Mononuclear cell (primary cell): ENCODE measurements around the gene POU2F1. TPM values are rescaled to one million over a fixed set of nuclear protein-coding genes. Genes with fewer than 3 reads are reported as not detected.
"Not testable (repeated sequence)": the region's sequence is repeated elsewhere in the genome, so short reads cannot be mapped to it uniquely, and the experiment has no call there.

ENCODE experiments used
- H3K27me3 ChIP-seq: 2 replicates; pipeline ENCODE4 v1.6.0; 2011; ENCODE audit warnings: low read length, control low read depth; ENCODE audit not compliant: insufficient read depth
- H3K4me1 ChIP-seq: 2 replicates; pipeline ENCODE4 v1.5.1; 2011; ENCODE audit warnings: mild to moderate bottlenecking, low read length, control low read depth; ENCODE audit not compliant: insufficient read depth
- H3K4me3 ChIP-seq: 2 replicates; pipeline ENCODE4 v1.5.1; 2011; ENCODE audit warnings: mild to moderate bottlenecking, low read length, moderate library complexity
- H3K9me3 ChIP-seq: 2 replicates; pipeline ENCODE4 v1.5.1; 2011; ENCODE audit warnings: low read depth, mild to moderate bottlenecking, control low read depth, low read length
- total RNA-seq: library from RNA; depleted of rRNA; stranded (reverse); fragments of >200 nt; gene quantifications from one replicate; pipeline ENCODE4 v1.2.3, GENCODE V29; 2012

POU2F1 gene
- total RNA-seq, 1 donor = 47.5 TPM

DNA sequence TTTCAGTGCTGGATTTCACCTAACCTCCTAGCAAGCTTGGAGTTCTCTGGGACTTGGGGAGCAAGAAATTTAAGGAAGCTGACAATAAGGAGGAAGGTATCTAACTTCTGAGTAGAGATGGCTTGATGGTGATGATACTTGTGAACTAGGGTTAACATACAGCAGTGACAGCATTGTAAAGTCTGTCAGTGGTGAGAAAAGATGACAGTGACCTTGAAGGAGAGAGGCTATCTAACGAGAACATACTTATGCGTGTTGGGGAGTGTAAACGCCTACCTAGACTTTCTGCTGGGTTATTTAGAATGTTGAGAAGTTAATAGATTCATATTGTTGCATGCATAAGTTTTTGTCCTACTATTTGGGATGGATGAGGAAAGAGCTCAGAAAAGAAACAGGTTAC lies 16.3 kb downstream of the POU2F1 start:
- Histone ChIP-seq H3K4me1 (peaks cover 13% of the 10 kb centered on the region), H3K9me3 (no peaks in the 10 kb centered on the region), H3K27me3 (no peaks in the 10 kb centered on the region), H3K4me3 (no peak overlapping the region)

DNA sequence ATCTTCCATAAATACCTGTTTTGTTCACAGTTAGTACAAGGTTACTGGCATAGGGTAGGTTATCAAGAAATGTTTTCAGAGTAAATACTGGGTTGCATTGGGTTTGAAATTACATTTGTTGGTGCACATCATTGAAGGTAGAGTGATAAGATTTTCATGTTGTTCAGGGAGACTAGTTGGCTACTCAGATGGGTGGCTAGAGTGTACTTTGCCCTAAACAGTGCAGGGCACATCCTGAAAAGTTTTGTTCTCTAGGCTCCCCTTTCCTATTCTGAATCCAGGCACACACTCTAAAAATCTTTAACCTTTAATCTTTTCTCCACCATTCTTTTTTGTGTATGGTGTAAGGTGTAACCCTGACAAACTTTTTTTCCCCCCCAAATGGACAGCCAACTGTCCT lies 18.0 kb downstream of the POU2F1 start:
- H3K27me3 ChIP-seq = no peaks in the 10 kb centered on the region
- no peaks in the 10 kb centered on the region for H3K9me3 ChIP-seq
- H3K4me3 ChIP-seq = no peak overlapping the region
- H3K4me1 ChIP-seq = peaks cover 13% of the 10 kb centered on the region

- H3K4me3 ChIP-seq = no peak overlapping the region
- no peaks in the 10 kb centered on the region for H3K27me3 ChIP-seq
These were observed 18.6 kb downstream of the POU2F1 start for GRCh38 chr1:167239257-167239656.

GRCh38 chr1:167244244-167244643 lies 23.6 kb downstream of the POU2F1 start:
- Histone ChIP-seq H3K27me3 (no peaks in the 10 kb centered on the region), H3K4me3 (no peak overlapping the region), H3K4me1 (peaks cover 3% of the 10 kb centered on the region), H3K9me3 (no peaks in the 10 kb centered on the region)

More at GRCh38 chr1:167239257-167239656, 18.6 kb downstream of the POU2F1 start:
- Histone ChIP-seq H3K9me3 (no peaks in the 10 kb centered on the region), H3K4me1 (peaks cover 11% of the 10 kb centered on the region)

DNA sequence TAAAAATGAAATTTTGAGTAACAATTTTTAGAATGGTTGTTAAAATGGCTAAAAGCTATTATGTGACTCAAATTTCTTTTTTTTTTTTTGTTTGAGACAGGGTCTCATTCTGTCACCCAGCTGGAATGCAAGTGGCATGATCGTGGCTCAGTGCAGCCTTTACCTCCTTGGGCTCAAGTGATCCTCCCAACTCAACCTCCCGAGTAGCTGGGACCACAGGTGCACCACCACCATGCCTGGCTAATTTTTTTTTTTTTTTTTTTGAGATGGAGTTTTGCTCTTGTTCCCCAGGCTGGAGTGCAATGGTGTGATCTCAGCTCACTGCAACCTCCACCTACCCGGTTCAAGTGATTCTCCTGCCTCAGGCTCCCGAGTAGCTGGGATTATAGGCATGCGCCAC lies 24.5 kb downstream of the POU2F1 start:
- H3K9me3 ChIP-seq, H3K27me3 ChIP-seq, H3K4me1 ChIP-seq, H3K4me3 ChIP-seq: not testable (repeated sequence)

DNA sequence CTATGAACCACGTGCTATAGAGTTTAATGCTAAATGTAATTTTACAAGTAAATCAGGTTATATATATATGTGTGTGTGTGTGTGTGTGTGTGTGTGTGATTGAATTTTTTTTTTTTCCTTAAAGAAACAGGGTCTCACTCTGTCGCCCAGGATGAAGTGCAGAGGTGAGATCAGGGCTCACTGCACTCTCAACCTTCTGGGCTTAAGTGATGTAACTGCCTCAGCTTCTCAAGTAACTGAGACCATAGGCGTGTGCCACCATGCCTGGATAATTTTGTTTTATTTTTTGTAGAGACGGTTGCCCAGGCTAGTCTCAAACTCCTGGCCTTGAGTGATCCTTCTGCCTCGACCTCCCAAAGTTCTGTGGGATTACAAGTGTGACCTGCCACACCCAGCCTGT lies 26.3 kb downstream of the POU2F1 start:
- H3K4me3 ChIP-seq = no peak overlapping the region
- peaks cover 3% of the 10 kb centered on the region for H3K4me1 ChIP-seq
- no peaks in the 10 kb centered on the region for H3K9me3 ChIP-seq
- H3K27me3 ChIP-seq = no peaks in the 10 kb centered on the region

DNA sequence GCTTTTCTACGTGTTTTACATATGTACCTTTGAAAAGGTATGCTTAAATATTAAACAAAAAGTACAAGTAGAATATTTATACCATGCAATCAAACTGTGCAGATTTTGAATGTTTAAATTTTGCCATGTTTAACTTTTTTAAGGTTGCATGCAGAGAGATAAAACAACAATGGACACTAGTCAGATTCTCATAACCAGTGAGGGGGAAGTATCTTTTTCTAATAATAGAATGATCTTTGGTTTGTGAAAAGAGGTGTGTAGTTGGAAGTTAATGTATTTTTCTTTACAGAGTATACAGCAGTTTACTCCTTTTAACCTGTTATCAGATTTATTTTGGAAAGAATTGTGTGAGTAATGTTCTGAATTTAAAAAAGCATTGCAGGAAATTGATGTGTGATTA lies 27.1 kb downstream of the POU2F1 start:
- peaks cover 3% of the 10 kb centered on the region for H3K4me1 ChIP-seq
- no peak overlapping the region for H3K4me3 ChIP-seq
- H3K27me3 ChIP-seq = no peaks in the 10 kb centered on the region
- H3K9me3 ChIP-seq = no peaks in the 10 kb centered on the region

GRCh38 chr1:167248707-167249642 lies 28.3 kb downstream of the POU2F1 start:
- H3K4me3 ChIP-seq = no peak overlapping the region
- H3K9me3 ChIP-seq = no peaks in the 10 kb centered on the region
- H3K4me1 ChIP-seq = peaks cover 3% of the 10 kb centered on the region
- H3K27me3 ChIP-seq = no peaks in the 10 kb centered on the region

GRCh38 chr1:167249702-167250101 lies 29.0 kb downstream of the POU2F1 start:
- Histone ChIP-seq H3K4me3 (no peak overlapping the region), H3K27me3 (no peaks in the 10 kb centered on the region), H3K4me1 (peaks cover 3% of the 10 kb centered on the region), H3K9me3 (no peaks in the 10 kb centered on the region)

DNA sequence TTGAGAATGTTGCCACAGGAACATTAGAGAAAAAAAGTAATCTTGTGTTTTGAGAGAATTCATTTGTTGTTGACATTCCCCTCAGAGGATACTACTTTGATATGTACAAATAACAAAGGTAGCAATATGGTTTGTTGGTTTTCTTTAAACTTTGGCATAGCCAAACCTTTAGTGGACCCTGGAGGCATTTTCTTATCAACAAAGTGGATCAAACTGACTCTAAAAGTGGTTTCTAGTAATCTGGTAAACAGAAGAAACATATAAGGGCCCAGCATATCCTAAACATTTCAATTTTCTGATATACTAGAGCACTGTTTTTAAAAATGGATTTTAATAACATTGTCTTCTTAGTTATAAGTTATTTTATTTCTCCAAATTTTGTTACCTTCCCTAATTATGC lies 29.8 kb downstream of the POU2F1 start:
- Histone ChIP-seq H3K4me1 (peaks cover 3% of the 10 kb centered on the region), H3K4me3 (no peak overlapping the region), H3K27me3 (no peaks in the 10 kb centered on the region), H3K9me3 (no peaks in the 10 kb centered on the region)

DNA sequence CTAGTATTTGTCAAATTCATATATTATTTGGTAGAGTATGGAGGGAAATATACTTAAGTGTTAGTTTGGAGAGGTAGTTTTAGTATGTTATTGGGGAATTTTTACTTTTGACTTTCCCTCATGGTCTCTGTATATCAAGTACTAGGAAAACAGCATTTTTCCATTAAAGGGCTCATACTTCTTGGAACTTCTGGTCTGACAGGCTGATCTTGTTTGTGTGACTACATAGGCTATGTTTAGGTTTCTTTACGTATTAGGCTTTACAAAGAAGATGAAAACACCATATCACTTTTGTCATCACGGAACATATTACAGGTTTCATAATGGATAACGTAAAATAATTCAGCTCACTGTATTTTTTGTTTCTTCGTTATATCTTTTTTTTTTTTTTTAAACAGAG lies 30.8 kb downstream of the POU2F1 start:
- peaks cover 3% of the 10 kb centered on the region for H3K4me1 ChIP-seq
- no peaks in the 10 kb centered on the region for H3K9me3 ChIP-seq

DNA sequence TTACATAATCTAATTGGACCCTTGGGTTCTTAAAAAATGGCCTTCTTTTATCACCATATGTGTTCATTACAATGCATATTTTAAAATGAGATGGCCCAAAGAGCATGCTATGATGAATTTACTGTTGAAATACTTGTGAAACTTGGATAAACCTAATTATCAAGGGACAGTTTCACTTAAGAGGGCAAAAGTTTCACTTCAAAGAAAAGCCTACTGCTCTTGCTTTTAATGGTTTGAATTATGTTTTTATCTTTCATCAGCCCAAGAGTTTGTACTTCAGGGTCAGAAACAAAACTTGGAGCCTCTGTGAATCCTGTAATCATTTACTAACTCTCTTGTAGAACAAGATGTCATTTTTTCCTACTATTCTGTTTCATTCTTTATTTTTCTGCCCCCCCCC lies 32.3 kb downstream of the POU2F1 start:
- Histone ChIP-seq H3K4me3 (no peak overlapping the region), H3K9me3 (no peaks in the 10 kb centered on the region), H3K27me3 (no peaks in the 10 kb centered on the region), H3K4me1 (no peaks in the 10 kb centered on the region)

More for the DNA sequence above, 30.8 kb downstream of the POU2F1 start:
- H3K4me3 ChIP-seq = no peak overlapping the region
- no peaks in the 10 kb centered on the region for H3K27me3 ChIP-seq

DNA sequence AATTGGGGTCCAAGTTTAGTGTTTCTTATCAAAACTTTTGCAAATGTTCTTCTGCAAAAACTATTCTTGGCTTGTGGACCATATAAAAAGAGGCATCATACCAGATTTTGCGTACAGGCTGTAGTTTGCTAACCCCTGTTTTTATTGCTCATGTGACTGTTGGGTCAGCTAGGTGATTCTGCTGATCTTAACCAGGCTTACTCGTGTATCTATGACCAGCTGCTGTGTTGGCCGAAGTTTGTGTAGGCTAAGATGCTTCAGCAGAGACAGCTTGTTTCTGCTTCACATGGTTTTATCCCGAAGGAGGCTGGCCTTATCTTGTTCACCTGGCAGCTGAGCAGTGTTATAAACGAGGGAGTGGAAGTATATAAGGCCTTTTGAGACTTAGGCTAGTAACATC lies 38.2 kb downstream of the POU2F1 start:
- H3K9me3 ChIP-seq = no peaks in the 10 kb centered on the region

GRCh38 chr1:167262836-167263235 lies 42.1 kb downstream of the POU2F1 start:
- Histone ChIP-seq H3K9me3 (no peaks in the 10 kb centered on the region), H3K27me3 (no peaks in the 10 kb centered on the region), H3K4me3 (no peak overlapping the region), H3K4me1 (peaks cover 31% of the 10 kb centered on the region)

More for the DNA sequence above, 38.2 kb downstream of the POU2F1 start:
- Histone ChIP-seq H3K4me1 (peaks cover 14% of the 10 kb centered on the region), H3K27me3 (no peaks in the 10 kb centered on the region), H3K4me3 (no peak overlapping the region)

GRCh38 chr1:167263344-167263743 lies 42.7 kb downstream of the POU2F1 start:
- Histone ChIP-seq H3K4me1 (peaks cover 35% of the 10 kb centered on the region), H3K27me3 (no peaks in the 10 kb centered on the region), H3K4me3 (no peak overlapping the region), H3K9me3 (no peaks in the 10 kb centered on the region)
